ENCODE data around the gene SMAD3. TPM values are rescaled to one million over a fixed set of nuclear protein-coding genes. Genes with fewer than 3 reads are reported as not detected.

The SMAD3 gene
- total and polyA plus RNA-seq, 5 donors = 9.9 to 40.5 (median 29.2) TPM

DNA sequence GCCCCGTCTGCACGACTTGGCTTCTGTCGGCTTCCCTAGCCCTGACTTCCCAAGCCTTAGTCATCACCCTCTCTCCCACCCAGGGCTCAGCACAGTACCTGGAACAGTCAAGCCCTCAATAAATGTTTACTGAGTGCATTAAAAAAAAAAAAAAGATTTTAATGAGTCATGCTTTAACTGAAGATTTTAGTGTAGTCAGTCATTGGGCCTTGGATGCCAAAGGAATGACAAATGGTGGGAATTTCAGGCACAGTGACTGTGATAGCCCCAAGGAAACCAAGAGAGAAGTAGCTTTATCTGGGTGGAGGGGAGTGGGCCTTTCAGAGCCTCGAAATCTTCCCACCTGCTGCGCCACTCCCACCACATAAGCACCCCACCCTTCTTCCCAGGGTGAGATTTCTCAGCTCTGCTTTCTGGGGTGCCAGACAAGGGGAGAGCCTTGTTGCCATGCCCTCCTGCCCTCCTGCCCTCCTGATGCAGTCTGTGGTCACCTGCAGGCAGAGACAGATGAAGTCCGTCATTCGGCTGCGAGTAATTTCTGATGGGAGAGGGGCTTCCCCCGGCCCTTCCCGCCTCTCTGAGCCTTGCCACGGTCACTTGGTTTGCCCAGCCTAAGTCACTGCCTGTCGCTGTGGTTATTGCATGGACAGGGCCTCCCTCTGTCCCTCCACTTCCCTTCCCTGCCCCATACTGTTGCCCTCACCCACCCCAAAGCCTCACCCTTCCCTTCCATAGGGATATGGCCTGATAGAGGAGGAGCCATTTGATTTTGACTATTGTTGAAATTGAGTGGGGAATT is 41.8 kb downstream of the SMAD3 start:
- H3K9me3 ChIP-seq (ENCODE audit: control insufficient read depth, low read length) = no peaks in the 10 kb centered on the region
- WGBS = 73% methylated on average over 12 of the region's 12 CpGs
- no peaks in the 10 kb centered on the region for H3K27me3 ChIP-seq (ENCODE audit: control insufficient read depth, insufficient read depth)
- H3K4me1 ChIP-seq (ENCODE audit: control insufficient read depth, insufficient read depth, low read length) = peaks cover 53% of the 10 kb centered on the region
- DNase-seq (peak; percentile 70 to 79 (median 75)), ATAC-seq (peak; percentile 67 to 80)
- intact Hi-C loops (cut with DNase I) = loop anchor here in 1 of 4 donors (10.0 kb wide), 1 partner anchor 58 kb away; no protein-coding TSS in a partner anchor
- H3K27ac ChIP-seq (ENCODE audit: low read length) = peak overlapping the region; percentile 80
- H3K4me3 ChIP-seq (ENCODE audit: low read length) = no peak overlapping the region

DNA sequence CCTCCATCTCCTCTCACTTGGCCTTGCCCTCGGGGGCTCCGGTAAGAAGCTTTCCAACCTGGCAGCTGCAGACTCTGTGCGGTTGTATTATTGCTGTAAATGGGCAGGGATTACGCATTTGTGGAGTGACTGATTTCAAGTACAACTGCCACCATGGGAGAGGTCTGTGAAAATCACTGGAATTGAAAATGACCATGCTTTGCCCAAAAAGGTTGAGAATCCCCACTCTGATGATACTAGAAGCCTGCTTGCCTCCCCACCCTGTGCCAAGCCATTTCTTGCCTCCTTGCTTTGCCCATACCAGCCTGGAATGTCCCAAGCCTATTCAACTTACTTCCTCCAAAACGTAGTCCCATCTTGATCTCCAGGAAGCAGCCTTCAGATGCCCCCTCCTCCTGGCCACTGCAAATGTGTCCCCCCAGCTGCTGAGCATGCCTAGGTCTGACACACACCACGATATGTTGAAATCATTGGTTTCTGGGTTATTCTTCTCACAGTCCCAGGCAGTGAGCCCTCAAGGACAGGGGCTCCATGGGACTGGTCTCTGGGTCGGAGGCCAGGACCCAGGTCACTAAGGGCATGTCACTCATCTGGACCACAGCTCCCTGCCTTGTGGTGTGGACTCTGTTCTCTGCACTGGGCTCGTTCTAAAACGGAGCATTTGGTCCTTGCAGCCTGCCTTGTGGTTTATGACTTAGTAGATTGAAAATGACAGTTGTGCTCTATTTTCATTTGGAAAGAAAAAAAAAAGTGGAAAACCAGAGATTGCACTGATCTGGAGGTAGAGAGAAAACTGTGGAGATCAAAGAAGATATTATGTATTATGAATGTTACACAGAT is 42.9 kb downstream of the SMAD3 start:
- no peak overlapping the region for H3K27ac ChIP-seq (ENCODE audit: low read length)
- intact Hi-C loops (cut with DNase I) = loop anchor here in 1 of 4 donors (10.0 kb wide), 1 partner anchor 56 kb away; no protein-coding TSS in a partner anchor
- ATAC-seq = no peak
- WGBS = 73% methylated on average over 9 of the region's 9 CpGs
- H3K9me3 ChIP-seq (ENCODE audit: control insufficient read depth, low read length) = no peaks in the 10 kb centered on the region
- DNase-seq = no peak
- H3K27me3 ChIP-seq (ENCODE audit: control insufficient read depth, insufficient read depth) = no peaks in the 10 kb centered on the region
- peaks cover 48% of the 10 kb centered on the region for H3K4me1 ChIP-seq (ENCODE audit: control insufficient read depth, insufficient read depth, low read length)
- no peak overlapping the region for H3K4me3 ChIP-seq (ENCODE audit: low read length)

- H3K4me1 ChIP-seq (ENCODE audit: control insufficient read depth, insufficient read depth, low read length) = peaks cover 43% of the 10 kb centered on the region
- intact Hi-C loops (cut with DNase I) = loop anchor here in 1 of 4 donors (10.0 kb wide), 1 partner anchor 55 kb away; no protein-coding TSS in a partner anchor
These were observed 44.0 kb downstream of the SMAD3 start for GRCh38 chr15:67109141-67110034.

GRCh38 chr15:67110361-67110781 is 45.0 kb downstream of the SMAD3 start:
- no peak for DNase-seq

More at GRCh38 chr15:67109141-67110034, 44.0 kb downstream of the SMAD3 start:
- DNase-seq (peak; percentile 87 to 92 (median 91)), ATAC-seq (peak; percentile 73 to 79)
- H3K27me3 ChIP-seq (ENCODE audit: control insufficient read depth, insufficient read depth) = no peaks in the 10 kb centered on the region
- no peak overlapping the region for H3K4me3 ChIP-seq (ENCODE audit: low read length)
- 34% methylated on average over 18 of the region's 18 CpGs for WGBS
- peak overlapping the region; percentile 46 for H3K27ac ChIP-seq (ENCODE audit: low read length)
- H3K9me3 ChIP-seq (ENCODE audit: control insufficient read depth, low read length) = no peaks in the 10 kb centered on the region

GRCh38 chr15:67110958-67111864 is 45.8 kb downstream of the SMAD3 start:
- Histone ChIP-seq H3K27ac (ENCODE audit: low read length) (no peak overlapping the region), H3K4me1 (ENCODE audit: control insufficient read depth, insufficient read depth, low read length) (peaks cover 33% of the 10 kb centered on the region)

More at GRCh38 chr15:67110361-67110781, 45.0 kb downstream of the SMAD3 start:
- Histone ChIP-seq H3K27ac (ENCODE audit: low read length) (peak overlapping the region; percentile 37), H3K9me3 (ENCODE audit: control insufficient read depth, low read length) (no peaks in the 10 kb centered on the region), H3K4me3 (ENCODE audit: low read length) (no peak overlapping the region), H3K4me1 (ENCODE audit: control insufficient read depth, insufficient read depth, low read length) (peaks cover 39% of the 10 kb centered on the region), H3K27me3 (ENCODE audit: control insufficient read depth, insufficient read depth) (no peaks in the 10 kb centered on the region)
- no peak for ATAC-seq
- intact Hi-C loops (cut with DNase I) = no loop called here
- 89% methylated on average over 5 of the region's 5 CpGs for WGBS

DNA sequence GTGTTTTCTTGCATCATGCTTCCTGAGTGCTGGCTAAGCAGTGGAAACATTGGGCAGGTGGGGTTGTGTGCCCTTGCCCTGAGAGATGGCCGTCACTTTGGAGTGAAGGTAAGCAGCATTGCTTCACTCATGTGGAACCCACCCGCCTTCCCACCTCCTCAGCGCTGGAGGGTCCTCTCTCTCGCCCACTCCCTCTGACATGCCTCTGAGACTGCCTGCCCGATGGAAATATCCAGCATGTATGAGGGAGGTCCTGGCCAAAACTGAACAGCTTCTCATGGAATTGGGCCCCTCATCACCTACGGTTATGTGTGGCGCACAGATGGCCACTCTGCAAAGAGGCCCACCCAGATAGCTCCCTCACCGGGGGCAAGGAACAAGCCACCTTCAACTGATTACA is 48.6 kb downstream of the SMAD3 start:
- Histone ChIP-seq H3K4me3 (ENCODE audit: low read length) (no peak overlapping the region), H3K27me3 (ENCODE audit: control insufficient read depth, insufficient read depth) (no peaks in the 10 kb centered on the region), H3K9me3 (ENCODE audit: control insufficient read depth, low read length) (no peaks in the 10 kb centered on the region), H3K27ac (ENCODE audit: low read length) (no peak overlapping the region), H3K4me1 (ENCODE audit: control insufficient read depth, insufficient read depth, low read length) (peaks cover 25% of the 10 kb centered on the region)
- intact Hi-C loops (cut with DNase I) = no loop called here
- 97% methylated on average over 8 of the region's 8 CpGs for whole genome bisulfite sequencing
- ATAC-seq (no peak), DNase-seq (peak in 1 of 3 donors; percentile 9)

More at GRCh38 chr15:67110958-67111864, 45.8 kb downstream of the SMAD3 start:
- DNase-seq (no peak), ATAC-seq (no peak)
- no peaks in the 10 kb centered on the region for H3K9me3 ChIP-seq (ENCODE audit: control insufficient read depth, low read length)
- H3K4me3 ChIP-seq (ENCODE audit: low read length) = no peak overlapping the region
- no peaks in the 10 kb centered on the region for H3K27me3 ChIP-seq (ENCODE audit: control insufficient read depth, insufficient read depth)
- intact Hi-C loops (cut with DNase I) = no loop called here
- over 99% methylated on average over 2 of the region's 2 CpGs for WGBS

DNA sequence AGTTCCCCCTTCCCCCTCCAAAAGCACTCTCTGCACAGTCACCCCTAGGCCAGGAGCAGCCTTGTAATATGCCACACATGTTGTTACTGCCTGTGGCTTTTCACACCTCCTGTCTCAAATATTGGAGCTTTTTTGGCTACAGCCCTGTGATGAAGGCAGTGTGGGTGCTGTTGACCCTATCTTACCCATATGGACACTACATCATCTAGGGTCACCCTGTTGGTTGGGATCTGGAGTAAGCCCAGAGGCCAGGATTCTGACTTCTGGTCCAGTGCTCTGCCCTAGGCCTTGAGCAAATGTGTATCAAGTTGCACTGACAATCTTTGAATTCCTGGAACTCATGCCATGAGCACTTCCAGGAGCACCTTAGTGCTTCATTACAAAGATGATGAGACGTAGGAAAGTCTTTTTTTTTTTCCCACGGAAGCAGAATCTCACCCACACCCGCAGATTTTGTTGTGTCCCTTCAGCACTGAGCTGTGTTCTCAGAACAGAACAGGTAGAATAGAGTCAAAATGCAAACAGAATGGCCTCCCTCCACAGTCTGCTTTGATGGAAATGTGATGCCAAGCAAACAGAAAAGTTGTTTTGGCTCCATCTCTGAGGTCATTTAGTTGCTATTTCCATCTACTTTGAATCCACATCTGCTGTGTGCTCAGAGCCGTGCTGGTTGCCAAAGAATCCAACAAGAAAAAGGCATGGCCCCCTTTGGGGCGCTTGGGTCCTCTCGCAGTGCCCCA is 49.6 kb downstream of the SMAD3 start:
- no peak for ATAC-seq
- intact Hi-C loops (cut with DNase I) = no loop called here

GRCh38 chr15:67115586-67115969 is 50.2 kb downstream of the SMAD3 start:
- no peaks in the 10 kb centered on the region for H3K27me3 ChIP-seq (ENCODE audit: control insufficient read depth, insufficient read depth)
- peaks cover 23% of the 10 kb centered on the region for H3K4me1 ChIP-seq (ENCODE audit: control insufficient read depth, insufficient read depth, low read length)
- no peak overlapping the region for H3K4me3 ChIP-seq (ENCODE audit: low read length)
- no peak for DNase-seq
- no peaks in the 10 kb centered on the region for H3K9me3 ChIP-seq (ENCODE audit: control insufficient read depth, low read length)
- ATAC-seq = no peak
- 78% methylated on average over 1 of the region's 1 CpG for WGBS
- intact Hi-C loops (cut with DNase I) = no loop called here
- H3K27ac ChIP-seq (ENCODE audit: low read length) = no peak overlapping the region

More for the DNA sequence above, 49.6 kb downstream of the SMAD3 start:
- 59% methylated on average over 6 of the region's 6 CpGs for WGBS
- Histone ChIP-seq H3K4me1 (ENCODE audit: control insufficient read depth, insufficient read depth, low read length) (peaks cover 21% of the 10 kb centered on the region), H3K4me3 (ENCODE audit: low read length) (no peak overlapping the region), H3K27me3 (ENCODE audit: control insufficient read depth, insufficient read depth) (no peaks in the 10 kb centered on the region), H3K9me3 (ENCODE audit: control insufficient read depth, low read length) (no peaks in the 10 kb centered on the region), H3K27ac (ENCODE audit: low read length) (no peak overlapping the region)
- no peak for DNase-seq

- H3K27me3 ChIP-seq (ENCODE audit: control insufficient read depth, insufficient read depth) = no peaks in the 10 kb centered on the region
- ATAC-seq (no peak), DNase-seq (no peak)
- H3K27ac ChIP-seq (ENCODE audit: low read length) = no peak overlapping the region
- H3K9me3 ChIP-seq (ENCODE audit: control insufficient read depth, low read length) = no peaks in the 10 kb centered on the region
- no peak overlapping the region for H3K4me3 ChIP-seq (ENCODE audit: low read length)
- intact Hi-C loops (cut with DNase I) = no loop called here
- WGBS = 85% methylated on average over 2 of the region's 2 CpGs
- peaks cover 24% of the 10 kb centered on the region for H3K4me1 ChIP-seq (ENCODE audit: control insufficient read depth, insufficient read depth, low read length)
These were observed 51.3 kb downstream of the SMAD3 start for GRCh38 chr15:67116742-67117141.

Measured in right cardiac atrium (tissue), 5 donors.